ENCODE measurements around the gene BRDT. TPM values are rescaled to one million over a fixed set of nuclear protein-coding genes. Genes with fewer than 3 reads are reported as not detected.
A peak's percentile ranks its signal among the peaks of the same experiment; 100 is the strongest.

BRDT gene
- total RNA-seq, 1 donor from 2014 or later: not detected

DNA sequence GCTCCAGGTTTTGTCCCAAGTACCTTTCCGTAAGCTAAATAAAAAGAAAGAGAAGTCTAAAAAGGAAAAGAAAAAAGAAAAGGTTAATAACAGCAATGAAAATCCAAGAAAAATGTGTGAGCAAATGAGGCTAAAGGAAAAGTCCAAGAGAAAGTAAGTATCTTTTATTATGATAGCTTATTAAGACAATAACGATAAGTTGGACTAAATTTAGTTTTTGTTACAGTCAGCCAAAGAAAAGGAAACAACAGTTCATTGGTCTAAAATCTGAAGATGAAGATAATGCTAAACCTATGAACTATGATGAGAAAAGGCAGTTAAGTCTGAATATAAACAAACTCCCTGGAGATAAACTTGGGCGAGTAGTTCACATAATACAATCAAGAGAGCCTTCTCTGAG, 31.5 kb downstream of the BRDT start:
- no peak for TF ChIP-seq CTCF (IDR thresholded peaks at IDR 0.05)
- intact Hi-C loops (cut with DNase I): no loop called here

DNA sequence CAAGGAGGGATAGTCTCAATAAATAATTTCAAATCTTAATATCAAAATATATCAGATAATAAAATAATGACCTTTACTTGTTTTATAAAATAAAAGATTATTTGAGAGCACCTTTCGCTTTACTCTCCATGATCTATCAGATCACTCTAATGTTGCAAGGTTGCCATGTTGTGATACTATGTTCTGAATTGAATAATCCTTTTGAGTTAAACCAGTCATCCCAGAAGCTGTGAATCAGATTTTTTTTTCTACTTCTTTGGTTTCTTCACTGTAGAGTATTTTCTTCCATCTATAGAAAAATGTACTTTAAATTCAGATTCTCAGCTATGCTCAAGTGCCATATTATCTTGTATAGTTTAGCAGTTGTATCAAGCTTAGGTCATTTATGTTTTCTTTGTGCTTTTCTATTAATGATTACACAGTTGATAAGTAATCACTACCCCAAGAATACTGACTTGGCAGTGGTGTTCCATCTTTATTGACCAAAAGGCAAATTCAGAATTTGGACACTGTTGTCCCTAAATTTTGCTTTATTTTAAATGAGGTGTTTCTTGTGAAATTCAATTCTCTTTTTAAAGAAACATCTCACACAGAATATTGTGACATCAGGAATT, 32.9 kb downstream of the BRDT start:
- intact Hi-C loops (cut with DNase I): no loop called here
- ATAC-seq: no peak

More for the DNA sequence above, 31.5 kb downstream of the BRDT start:
- no peaks in the 10 kb centered on the region for H3K36me3 ChIP-seq
- H3K27ac ChIP-seq: no peak overlapping the region
- ATAC-seq (no peak), DNase-seq (no peak)
- no peak overlapping the region for H3K4me3 ChIP-seq
- no peaks in the 10 kb centered on the region for H3K4me1 ChIP-seq
- no peaks in the 10 kb centered on the region for H3K27me3 ChIP-seq
- H3K9me3 ChIP-seq: no peaks in the 10 kb centered on the region

GRCh38 chr1:91993256-91993655, 44.1 kb downstream of the BRDT start:
- Histone ChIP-seq H3K4me3 (no peak overlapping the region), H3K4me1 (no peaks in the 10 kb centered on the region), H3K36me3 (no peaks in the 10 kb centered on the region), H3K9me3 (no peaks in the 10 kb centered on the region), H3K27me3 (no peaks in the 10 kb centered on the region), H3K27ac (no peak overlapping the region)
- intact Hi-C loops (cut with DNase I): no loop called here
- TF ChIP-seq CTCF (IDR thresholded peaks at IDR 0.05): no peak
- no peak for ATAC-seq
- no peak for DNase-seq

More for the DNA sequence above, 32.9 kb downstream of the BRDT start:
- no peak for TF ChIP-seq CTCF (IDR thresholded peaks at IDR 0.05)
- H3K27ac ChIP-seq: no peak overlapping the region
- no peaks in the 10 kb centered on the region for H3K4me1 ChIP-seq
- no peak for DNase-seq
- no peaks in the 10 kb centered on the region for H3K27me3 ChIP-seq
- H3K36me3 ChIP-seq: no peaks in the 10 kb centered on the region
- H3K9me3 ChIP-seq: no peaks in the 10 kb centered on the region
- H3K4me3 ChIP-seq: no peak overlapping the region

DNA sequence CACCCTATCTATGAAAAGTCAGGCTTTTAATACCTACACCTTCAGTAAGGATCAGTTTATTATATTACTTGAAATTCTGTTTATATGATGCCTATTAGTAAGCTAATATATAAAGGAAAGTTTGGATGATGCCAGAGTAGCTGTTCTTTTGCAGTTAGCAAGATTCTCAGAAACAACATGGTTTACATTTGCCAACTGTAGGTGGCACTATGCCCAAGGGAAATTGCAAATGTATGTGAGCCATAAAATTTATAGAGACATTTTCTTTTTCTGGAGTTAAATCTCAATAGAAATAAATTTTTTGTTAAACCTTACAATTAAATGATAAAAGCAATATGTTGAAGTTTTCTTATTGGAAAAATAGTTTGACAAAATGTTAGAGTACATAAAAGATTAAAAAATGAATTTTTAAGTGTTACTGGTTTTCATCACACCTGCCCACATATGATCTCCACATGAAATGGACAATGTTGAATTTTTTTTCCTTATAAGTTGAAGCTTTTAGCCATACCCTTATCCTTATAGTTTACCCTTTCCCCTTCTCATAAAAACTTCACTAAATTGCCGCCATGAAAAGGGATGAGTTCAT, 48.5 kb downstream of the BRDT start:
- DNase-seq (no peak), ATAC-seq (no peak)
- no peaks in the 10 kb centered on the region for H3K27me3 ChIP-seq
- intact Hi-C loops (cut with DNase I): no loop called here
- H3K4me3 ChIP-seq: no peak overlapping the region
- peak; percentile 60 for TF ChIP-seq CTCF (IDR thresholded peaks at IDR 0.05)
- H3K4me1 ChIP-seq: no peaks in the 10 kb centered on the region
- H3K9me3 ChIP-seq: no peaks in the 10 kb centered on the region
- no peaks in the 10 kb centered on the region for H3K36me3 ChIP-seq
- H3K27ac ChIP-seq: no peak overlapping the region

DNA sequence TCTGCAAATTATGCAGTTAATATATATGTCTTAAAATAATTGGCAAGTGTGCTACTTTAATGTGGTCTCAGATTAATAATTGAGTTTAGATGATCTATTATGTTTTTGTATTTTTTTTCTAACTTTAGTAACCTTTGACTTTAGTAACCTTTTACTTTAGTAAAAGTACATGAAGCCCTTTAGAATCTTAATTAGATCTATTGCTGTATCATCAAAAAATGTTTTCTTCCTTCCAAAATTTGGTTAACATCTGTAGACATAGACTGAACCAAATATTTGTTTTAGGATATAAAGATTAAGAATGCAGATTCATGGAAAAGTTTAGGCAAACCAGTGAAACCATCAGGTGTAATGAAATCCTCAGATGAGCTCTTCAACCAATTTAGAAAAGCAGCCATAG, 54.9 kb downstream of the BRDT start:
- H3K4me1 ChIP-seq: no peaks in the 10 kb centered on the region
- ATAC-seq: no peak
- H3K27ac ChIP-seq: no peak overlapping the region
- intact Hi-C loops (cut with DNase I): no loop called here
- H3K27me3 ChIP-seq: no peaks in the 10 kb centered on the region
- DNase-seq: no peak
- no peaks in the 10 kb centered on the region for H3K36me3 ChIP-seq
- H3K4me3 ChIP-seq: no peak overlapping the region
- no peak for TF ChIP-seq CTCF (IDR thresholded peaks at IDR 0.05)
- H3K9me3 ChIP-seq: no peaks in the 10 kb centered on the region

Data from upper lobe of right lung (tissue), 1 donor.